Heart right ventricle (tissue), 16 donors: ENCODE data around the gene AKAP6. TPM values are rescaled to one million over a fixed set of nuclear protein-coding genes. Genes with fewer than 3 reads are reported as not detected.

Source experiments
- ATAC-seq, 8 donors: fragments of 200-7000 bp; cut with Tn5 transposase; one replicate each; pipeline ENCODE4 v1.9.1; 2020; ENCODE audit warnings: mild to moderate bottlenecking in 8 of 8, moderate library complexity in 8 of 8, moderate number of reproducible peaks in 1 of 8
- DNase-seq, 2 donors: peaks; one replicate each; pipeline ENCODE4 v3.0.0-alpha.2; 2020
- H3K27ac ChIP-seq, 10 donors: fragments of 200-600 bp; sonication (generic) in 2 of 10; one replicate each; pipeline versions ENCODE4 v1.5.0 to v1.8.0; 2020 to 2022; ENCODE audit warnings: mild to moderate bottlenecking in 3 of 10
- H3K27me3 ChIP-seq, 7 donors: fragments of 200-600 bp; one replicate each; pipeline ENCODE4 v1.8.0; 2021 to 2022; ENCODE audit warnings: mild to moderate bottlenecking in 2 of 7
- H3K36me3 ChIP-seq, 9 donors: fragments of 200-600 bp; sonication (generic) in 1 of 9; one replicate each; pipeline versions ENCODE4 v1.5.0 to v1.8.0; 2020 to 2022; ENCODE audit warnings: mild to moderate bottlenecking in 2 of 9
- H3K4me1 ChIP-seq, 9 donors: fragments of 200-600 bp; sonication (generic) in 1 of 9; one replicate each; pipeline versions ENCODE4 v1.5.0 to v1.8.0; 2020 to 2022; ENCODE audit warnings: mild to moderate bottlenecking in 4 of 9
- H3K4me3 ChIP-seq, 10 donors: fragments of 200-600 bp; sonication (generic) in 2 of 10; one replicate each; pipeline versions ENCODE4 v1.5.0 to v1.8.0; 2020 to 2022; ENCODE audit warnings: mild to moderate bottlenecking in 7 of 10, moderate library complexity in 2 of 10
- H3K9me3 ChIP-seq, 11 donors: fragments of 200-600 bp in 10 of 11; sonication (generic) in 2 of 11; one replicate each; pipeline versions ENCODE4 v1.5.0 to v1.8.0; 2013 to 2022; ENCODE audit warnings: mild to moderate bottlenecking in 2 of 11, control low read depth in 1 of 11, moderate library complexity in 1 of 11
- CTCF ChIP-seq, 9 donors: fragments of 200-600 bp; sonication (generic) in 2 of 9; IDR thresholded peaks; one replicate each; pipeline versions ENCODE4 v1.5.0 to v1.8.0; 2021 to 2022; ENCODE audit warnings: antibody characterized with exemption in 9 of 9, mild to moderate bottlenecking in 5 of 9, moderate library complexity in 1 of 9
- WGBS, 2 donors: extraction: QIAGEN DNeasy Blood & Tissue Kit; methylation state at CpG; one replicate each; pipeline ENCODE4 v1.1.7; 2013; ENCODE audit warnings: inconsistent platforms in 1 of 2; 5-methylcytosine and 5-hydroxymethylcytosine counted together
- intact Hi-C, 10 donors: fragments of 100-400 bp; cut with DNase I; formaldehyde crosslinking; loops; one replicate each; pipeline versions ENCODE4 v1.11.1 to v1.14.2; 2022
- polyA plus RNA-seq, 2 donors: library from polyadenylated mRNA; stranded (reverse); fragments of 200-250 nt; gene quantifications; one replicate each; pipeline ENCODE4 v1.2.3, GENCODE V29; 2013
- total RNA-seq, 10 donors: library from RNA; stranded (reverse); fragmentation: NEBNext Ultra II Directional in 3 of 10; extraction: Animal tissue kit (Norgen Biotek cat#: 25700) in 3 of 10; gene quantifications; one replicate each; pipeline versions ENCODE4 v1.2.1 to v1.2.4, GENCODE V29; 2021 to 2023
- donor health status: Arrhythmogenic right ventricular cardiomyopathy.
- donor health status: ischemic (EF 13 %, LVEDD 7.1; RV severe dilation, severe dysfunction).
- donor health status: healthy with polysubstance abuse.
- donor health status: DM: no; HTN: yes; CAD: no.
- donor health status: DM: no; HTN: no; CAD: no.
- donor health status: ischemic (EF 25% LVEDD 6.9; RV normal size, moderate dysfunction).
- donor health status: ischemic (EF 25% LVEDD 5.7; RV mildly dilated, moderate dysfunction).
- donor health status: healthy.
- donor health status: DM: yes; HTN: yes; CAD: no.
- donor health status: Ischemic cardiomyopathy.
- donor health status: ischemic (EF 35%, LVEDD 5.7; RV mildly dilated, moderate dysfunction).
- donor health status: nonischemic (EF 11% LVEDD 7.7; RV severe dilation, severe dysfunction).
- donor health status: DM: yes; HTN: yes; CAD: no.
- donor health status: PGD.
- donor health status: ischemic (EF 29% LVEDD 5.4; RV normal size, mild dysfunction).
- donor health status: nonischemic (EF 23%, LVEDD 6.1; RV moderate dilation, normal function).

The AKAP6 gene
- total and polyA plus RNA-seq, 12 donors: 13.5 to 332 (median 229) TPM

DNA sequence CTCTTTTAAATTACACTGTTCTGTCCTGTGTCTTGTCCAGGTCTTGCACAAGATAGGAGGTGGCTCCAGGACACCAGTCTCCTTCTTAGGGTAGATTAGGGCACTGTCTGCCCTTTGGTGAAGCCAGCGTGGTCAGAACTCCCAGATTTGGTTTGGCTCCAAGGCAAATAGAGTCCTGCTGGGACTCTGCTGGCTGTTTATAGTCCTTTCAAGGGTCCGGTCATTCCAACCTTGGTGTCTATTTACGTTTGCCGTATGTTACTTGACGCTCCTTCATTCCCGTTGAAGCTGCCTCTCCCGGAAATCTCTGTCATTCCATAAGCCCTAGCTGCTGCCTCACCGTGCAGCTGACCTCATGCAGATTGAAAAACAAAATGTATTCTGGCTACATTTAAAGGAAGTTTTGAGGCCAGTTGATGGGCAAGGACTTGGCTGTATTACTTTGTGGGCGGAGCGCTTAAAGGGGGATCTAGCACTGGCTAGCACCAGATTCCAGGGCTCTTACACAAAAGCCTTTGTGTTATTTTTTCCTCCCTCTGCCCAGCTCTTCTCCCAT lies 180.6 kb downstream of the AKAP6 start:
- DNase-seq (peak in 1 of 2 donors; percentile 69), ATAC-seq (peak; percentile 78 to 94 (median 89))
- WGBS, 2 donors: 10 to 22% methylated on average over 10 of the region's 10 CpGs
- Histone ChIP-seq H3K27ac (peak overlapping the region; percentile 62 to 91 (median 80)), H3K4me1 (peaks cover 3 to 68% (median 34%) of the 10 kb centered on the region in 9 donors), H3K27me3 (no peaks in the 10 kb centered on the region), H3K4me3 (peak overlapping the region in 4 of 10 donors; percentile 6 to 33 (median 16)), H3K36me3 (no peaks in the 10 kb centered on the region), H3K9me3 (no peaks in the 10 kb centered on the region)
- TF ChIP-seq CTCF (IDR thresholded peaks at IDR 0.05): no peak
- intact Hi-C loops: loop anchor here in 2 of 10 donors (5.0 kb wide), 1 partner anchor 37 kb away; no protein-coding TSS in a partner anchor

GRCh38 chr14:32510815-32511214 lies 181.7 kb downstream of the AKAP6 start:
- DNase-seq: no peak
- H3K27me3 ChIP-seq: no peaks in the 10 kb centered on the region
- H3K9me3 ChIP-seq: no peaks in the 10 kb centered on the region
- H3K27ac ChIP-seq: peak overlapping the region in 9 of 10 donors; percentile 47 to 91 (median 79)
- peaks cover 3 to 72% (median 34%) of the 10 kb centered on the region in 9 donors for H3K4me1 ChIP-seq
- TF ChIP-seq CTCF (IDR thresholded peaks at IDR 0.05): no peak
- no peak overlapping the region for H3K4me3 ChIP-seq
- intact Hi-C loops: loop anchor here in 2 of 10 donors (5.0 kb wide), 1 partner anchor 39 kb away; no protein-coding TSS in a partner anchor
- WGBS, 2 donors: 26 to 40% methylated on average over 3 of the region's 3 CpGs
- H3K36me3 ChIP-seq: no peaks in the 10 kb centered on the region
- ATAC-seq: peak in 3 of 8 donors; percentile 14 to 54 (median 29)

DNA sequence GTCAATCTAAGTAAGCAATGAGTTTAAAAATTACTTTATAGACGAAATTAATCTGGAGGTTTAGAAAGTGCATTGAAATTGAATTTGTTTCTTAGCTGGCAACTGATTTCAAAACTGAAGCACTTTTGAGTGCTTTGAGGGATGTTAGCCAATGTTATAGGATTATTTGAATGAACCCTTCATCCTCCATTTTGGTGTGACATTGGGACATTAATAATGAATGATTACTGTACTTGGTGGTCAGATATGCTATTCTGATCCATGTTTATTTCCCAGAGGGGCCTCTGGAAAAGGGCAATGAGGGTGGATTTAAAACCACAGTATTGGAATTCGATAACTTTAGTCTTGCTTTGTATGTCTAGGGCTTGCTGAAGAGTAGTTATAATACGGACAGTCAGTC lies 183.2 kb downstream of the AKAP6 start:
- DNase-seq: no peak
- no peak overlapping the region for H3K4me3 ChIP-seq
- WGBS, 2 donors: 48 to 57% methylated on average over 3 of the region's 3 CpGs
- peak overlapping the region in 7 of 10 donors; percentile 8 to 91 (median 79) for H3K27ac ChIP-seq
- intact Hi-C loops: loop anchor here in 2 of 10 donors (5.0 kb wide), 1 partner anchor 40 kb away; no protein-coding TSS in a partner anchor
- H3K9me3 ChIP-seq: no peaks in the 10 kb centered on the region
- TF ChIP-seq CTCF (IDR thresholded peaks at IDR 0.05): no peak
- no peaks in the 10 kb centered on the region for H3K27me3 ChIP-seq
- ATAC-seq: no peak
- H3K36me3 ChIP-seq: no peaks in the 10 kb centered on the region
- H3K4me1 ChIP-seq: peaks cover 0 to 64% (median 34%) of the 10 kb centered on the region in 9 donors

GRCh38 chr14:32512813-32513212 lies 183.7 kb downstream of the AKAP6 start:
- H3K4me3 ChIP-seq: no peak overlapping the region
- no peak for ATAC-seq
- intact Hi-C loops: loop anchor here in 2 of 10 donors (5.0 kb wide), 1 partner anchor 41 kb away; no protein-coding TSS in a partner anchor
- DNase-seq: no peak
- H3K27ac ChIP-seq: peak overlapping the region in 5 of 10 donors; percentile 11 to 91 (median 82)
- no peak for TF ChIP-seq CTCF (IDR thresholded peaks at IDR 0.05)
- H3K9me3 ChIP-seq: no peaks in the 10 kb centered on the region
- H3K36me3 ChIP-seq: no peaks in the 10 kb centered on the region
- H3K27me3 ChIP-seq: no peaks in the 10 kb centered on the region
- H3K4me1 ChIP-seq: peaks cover 0 to 60% (median 34%) of the 10 kb centered on the region in 9 donors
